HG02642 (cell line): ENCODE measurements around the gene SF3A2.

Experiments used
- ATAC-seq: cut with Tn5 transposase; IDR thresholded peaks from one replicate; pipeline ENCODE4 v1.9.1; 2021; ENCODE audit warnings: mild to moderate bottlenecking; ENCODE audit not compliant: unreplicated experiment, poor library complexity

Gene SF3A2

GRCh38 chr19:2287585-2288337 lies 51.1 kb downstream of the SF3A2 start:
- ATAC-seq = no peak

- no peak for ATAC-seq
Observed at GRCh38 chr19:2288338-2288817, 51.8 kb downstream of the SF3A2 start.

- ATAC-seq = no peak
Observed at GRCh38 chr19:2288818-2289713, 52.4 kb downstream of the SF3A2 start.

GRCh38 chr19:2289714-2290435 lies 53.3 kb downstream of the SF3A2 start:
- no peak for ATAC-seq

GRCh38 chr19:2290441-2291184 lies 54.0 kb downstream of the SF3A2 start:
- no peak for ATAC-seq

GRCh38 chr19:2291185-2291751 lies 54.6 kb downstream of the SF3A2 start:
- no peak for ATAC-seq

GRCh38 chr19:2294687-2295335 lies 58.2 kb downstream of the SF3A2 start:
- ATAC-seq = no peak

GRCh38 chr19:2296141-2296540 lies 59.5 kb downstream of the SF3A2 start:
- ATAC-seq = no peak
